MG63 (cell line): Measurements from ENCODE around the gene ABHD17A. TPM values are rescaled to one million over a fixed set of nuclear protein-coding genes. Genes with fewer than 3 reads are reported as not detected.
"Not testable (repeated sequence)": the region's sequence is repeated elsewhere in the genome, so short reads cannot be mapped to it uniquely, and the experiment has no call there.

Experiments used
- DNase-seq: peaks from one replicate; pipeline ENCODE4 v3.0.0-alpha.2; 2020
- H3K27me3 ChIP-seq: fragments of 250-450 bp; sonication (Bioruptor Pico); 2 replicates; pipeline ENCODE4 v1.5.1; 2020; ENCODE audit warnings: mild to moderate bottlenecking, moderate library complexity
- H3K36me3 ChIP-seq: fragments of 250-450 bp; sonication (Bioruptor Pico); 2 replicates; pipeline ENCODE4 v1.5.1; 2020; ENCODE audit warnings: mild to moderate bottlenecking, moderate library complexity
- H3K4me3 ChIP-seq: fragments of 250-450 bp; sonication (Bioruptor Pico); 2 replicates; pipeline ENCODE4 v1.5.1; 2020; ENCODE audit warnings: mild to moderate bottlenecking, moderate library complexity
- H3K9me3 ChIP-seq: fragments of 250-450 bp; sonication (Bioruptor Pico); 2 replicates; pipeline ENCODE4 v1.5.1; 2020; ENCODE audit warnings: mild to moderate bottlenecking, moderate library complexity
- total RNA-seq: library from RNA; depleted of rRNA; stranded (reverse); fragments of >200 nt; shearing (Covaris generic); gene quantifications from 2 replicates; pipeline ENCODE4 v1.2.3, GENCODE V29; 2014; ENCODE audit warnings: low replicate concordance

The ABHD17A gene
- total RNA-seq, 1 experiment from 2014 or later: 70.7 TPM

GRCh38 chr19:1875265-1875645 is 10.0 kb downstream of the ABHD17A start:
- H3K9me3 ChIP-seq, H3K27me3 ChIP-seq, DNase-seq, H3K36me3 ChIP-seq: not testable (repeated sequence)
- H3K4me3 ChIP-seq: peak overlapping the region; percentile 90

- DNase-seq: no peak
- Histone ChIP-seq H3K4me3 (peak overlapping the region; percentile 90), H3K36me3 (peaks cover 5% of the 10 kb centered on the region; the same call in 1 of the 2 replicates)
Measured at GRCh38 chr19:1874554-1875185, 10.6 kb downstream of the ABHD17A start.

GRCh38 chr19:1873524-1874473 is 11.5 kb downstream of the ABHD17A start:
- peak overlapping the region; percentile 90 for H3K4me3 ChIP-seq
- H3K9me3 ChIP-seq: no peaks in the 10 kb centered on the region
- DNase-seq: no peak
- no peaks in the 10 kb centered on the region for H3K27me3 ChIP-seq
- H3K36me3 ChIP-seq: peaks cover 5% of the 10 kb centered on the region; the same call in 1 of the 2 replicates

More at GRCh38 chr19:1874554-1875185, 10.6 kb downstream of the ABHD17A start:
- Histone ChIP-seq H3K9me3 (no peaks in the 10 kb centered on the region), H3K27me3 (no peaks in the 10 kb centered on the region)

GRCh38 chr19:1872807-1873523 is 12.3 kb downstream of the ABHD17A start:
- Histone ChIP-seq H3K27me3 (no peaks in the 10 kb centered on the region), H3K4me3 (no peak overlapping the region), H3K9me3 (no peaks in the 10 kb centered on the region), H3K36me3 (peaks cover 5% of the 10 kb centered on the region; the same call in 1 of the 2 replicates)
- no peak for DNase-seq

GRCh38 chr19:1871630-1872029 is 13.7 kb downstream of the ABHD17A start:
- no peak for DNase-seq
- H3K9me3 ChIP-seq: no peaks in the 10 kb centered on the region
- H3K27me3 ChIP-seq: no peaks in the 10 kb centered on the region
- H3K4me3 ChIP-seq: no peak overlapping the region
- peaks cover 5% of the 10 kb centered on the region; the same call in 1 of the 2 replicates for H3K36me3 ChIP-seq

GRCh38 chr19:1871140-1871597 is 14.1 kb downstream of the ABHD17A start:
- no peak for DNase-seq
- Histone ChIP-seq H3K27me3 (no peaks in the 10 kb centered on the region), H3K4me3 (no peak overlapping the region), H3K9me3 (no peaks in the 10 kb centered on the region), H3K36me3 (peaks cover 5% of the 10 kb centered on the region; the same call in 1 of the 2 replicates)

- no peak for DNase-seq
- peaks cover 5% of the 10 kb centered on the region; the same call in 1 of the 2 replicates for H3K36me3 ChIP-seq
- no peaks in the 10 kb centered on the region for H3K9me3 ChIP-seq
- no peaks in the 10 kb centered on the region for H3K27me3 ChIP-seq
- no peak overlapping the region for H3K4me3 ChIP-seq
Measured at GRCh38 chr19:1868971-1869370, 16.3 kb downstream of the ABHD17A start.

- DNase-seq: no peak
- H3K36me3 ChIP-seq: no peaks in the 10 kb centered on the region
- no peak overlapping the region for H3K4me3 ChIP-seq
- H3K9me3 ChIP-seq: no peaks in the 10 kb centered on the region
- no peaks in the 10 kb centered on the region for H3K27me3 ChIP-seq
Measured at GRCh38 chr19:1867349-1867724, 18.0 kb downstream of the ABHD17A start.

GRCh38 chr19:1866693-1867348 is 18.5 kb downstream of the ABHD17A start:
- Histone ChIP-seq H3K4me3 (no peak overlapping the region), H3K9me3 (no peaks in the 10 kb centered on the region), H3K27me3 (no peaks in the 10 kb centered on the region), H3K36me3 (no peaks in the 10 kb centered on the region; the same call in 1 of the 2 replicates)
- DNase-seq: no peak

GRCh38 chr19:1865172-1866010 is 19.9 kb downstream of the ABHD17A start:
- peak overlapping the region; percentile 84 for H3K4me3 ChIP-seq
- H3K27me3 ChIP-seq: no peaks in the 10 kb centered on the region
- DNase-seq: no peak
- H3K9me3 ChIP-seq: no peaks in the 10 kb centered on the region
- no peaks in the 10 kb centered on the region; the same call in 1 of the 2 replicates for H3K36me3 ChIP-seq

- no peaks in the 10 kb centered on the region for H3K27me3 ChIP-seq
- DNase-seq: peak; percentile 79
- no peaks in the 10 kb centered on the region; the same call in none of the 2 replicates for H3K36me3 ChIP-seq
- H3K4me3 ChIP-seq: peak overlapping the region; percentile 84
- no peaks in the 10 kb centered on the region for H3K9me3 ChIP-seq
Measured at GRCh38 chr19:1864480-1865171, 20.7 kb downstream of the ABHD17A start.

GRCh38 chr19:1863638-1864479 is 21.4 kb downstream of the ABHD17A start:
- no peaks in the 10 kb centered on the region for H3K9me3 ChIP-seq
- H3K36me3 ChIP-seq: no peaks in the 10 kb centered on the region; the same call in none of the 2 replicates
- peak; percentile 88 for DNase-seq
- peak overlapping the region; percentile 84 for H3K4me3 ChIP-seq
- no peaks in the 10 kb centered on the region for H3K27me3 ChIP-seq

GRCh38 chr19:1863328-1863637 is 22.0 kb downstream of the ABHD17A start, which contains the start of gene KLF16:
KLF16 (minus strand) TSS chr19:1863579; CDS start chr19:1863497, 82 bp downstream.
- H3K4me3 ChIP-seq: peak within 1 kb of the TSS; percentile 84
- H3K27me3 ChIP-seq: no peaks in the 10 kb centered on the region
- no peaks in the 10 kb centered on the region; the same call in none of the 2 replicates for H3K36me3 ChIP-seq
- H3K9me3 ChIP-seq: no peaks in the 10 kb centered on the region
- no peak for DNase-seq
